Transverse colon (tissue), 4 donors: ENCODE data around the gene FMNL3.
"Not testable (repeated sequence)": the region's sequence is repeated elsewhere in the genome, so short reads cannot be mapped to it uniquely, and the experiment has no call there.

ENCODE experiments used
- CTCF ChIP-seq, 5 experiments: fragments of 200-600 bp in 3 of 5; fragments of 450-650 bp in 2 of 5; sonication (generic) in 3 of 5; IDR thresholded peaks; 1 replicate in 2 of 5; 2 replicates in 3 of 5; pipeline ENCODE4 v1.5.1; 2016 to 2017; ENCODE audit warnings: antibody characterized with exemption in 5 of 5, inconsistent platforms in 3 of 5, mild to moderate bottlenecking in 2 of 5, moderate library complexity in 1 of 5
- POLR2AphosphoS5 ChIP-seq, 3 donors: sonication (generic); formaldehyde crosslinking; IDR thresholded peaks; one replicate each; pipeline ENCODE4 v1.6.1; 2016; ENCODE audit warnings: antibody characterized with exemption in 3 of 3

DNA sequence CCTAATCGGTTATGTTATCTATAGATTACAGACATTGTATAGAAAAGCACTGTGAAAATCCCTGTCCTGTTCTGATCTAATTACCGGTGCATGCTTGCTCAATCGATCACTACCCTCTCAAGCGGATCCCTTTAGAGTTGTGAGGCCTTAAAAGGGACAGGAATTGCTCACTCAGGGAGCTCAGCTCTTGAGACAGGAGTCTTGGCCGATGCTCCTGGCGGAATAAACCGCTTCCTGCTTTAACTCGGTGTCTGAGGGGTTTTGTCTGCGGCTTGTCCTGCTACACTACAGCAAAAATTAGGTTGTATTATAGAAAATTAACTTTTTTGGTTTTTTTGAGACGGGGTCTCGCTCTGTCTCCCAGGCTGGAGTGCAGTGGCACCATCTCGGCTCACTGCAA lies 33.1 kb upstream of the FMNL3 start:
- TF ChIP-seq CTCF, POLR2AphosphoS5 (IDR thresholded peaks at IDR 0.05): not testable (repeated sequence)
